Adrenal gland (tissue), 5 donors: ENCODE measurements around the gene IMMP2L.

Experiments used
- POLR2A ChIP-seq, 2 donors: fragments of 450-650 bp; IDR thresholded peaks; one replicate each; pipeline ENCODE4 v1.6.1; 2017; ENCODE audit warnings: antibody characterized with exemption in 2 of 2, mild to moderate bottlenecking in 2 of 2, moderate library complexity in 1 of 2
- TF ChIP-seq, protein P1 (sequence below), 6 experiments: fragments of 450-650 bp in 4 of 6; fragments of 200-600 bp in 2 of 6; sonication (generic) in 1 of 6; IDR thresholded peaks; 1 replicate in 5 of 6; 2 replicates in 1 of 6; pipeline versions ENCODE4 v1.5.1 to v1.8.0; 2016 to 2021; ENCODE audit warnings: antibody characterized with exemption in 6 of 6, mild to moderate bottlenecking in 2 of 6, moderate library complexity in 1 of 6
- donor health status: DM: no; HTN: no; CAD: no.

DNA sequence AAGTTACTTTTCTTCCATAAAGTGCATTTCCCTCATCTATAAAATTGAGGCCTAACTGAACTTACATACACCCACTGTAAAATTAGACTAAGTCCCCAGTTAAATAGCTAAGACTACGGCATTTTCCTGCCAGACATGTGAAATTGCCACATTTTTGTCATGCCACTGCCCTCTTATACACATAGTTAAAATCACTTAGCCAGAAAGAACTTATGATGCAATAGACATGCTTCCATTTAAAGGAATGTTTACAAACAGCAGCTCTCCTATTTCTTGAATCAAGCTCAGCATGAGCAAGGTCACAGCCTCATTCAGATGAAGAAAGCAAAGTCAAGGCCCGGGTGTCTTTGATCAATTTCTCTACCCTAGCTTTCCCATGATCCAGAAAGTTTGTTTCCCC, 295.7 kb downstream of the IMMP2L start:
- TF ChIP-seq, protein P1, sequence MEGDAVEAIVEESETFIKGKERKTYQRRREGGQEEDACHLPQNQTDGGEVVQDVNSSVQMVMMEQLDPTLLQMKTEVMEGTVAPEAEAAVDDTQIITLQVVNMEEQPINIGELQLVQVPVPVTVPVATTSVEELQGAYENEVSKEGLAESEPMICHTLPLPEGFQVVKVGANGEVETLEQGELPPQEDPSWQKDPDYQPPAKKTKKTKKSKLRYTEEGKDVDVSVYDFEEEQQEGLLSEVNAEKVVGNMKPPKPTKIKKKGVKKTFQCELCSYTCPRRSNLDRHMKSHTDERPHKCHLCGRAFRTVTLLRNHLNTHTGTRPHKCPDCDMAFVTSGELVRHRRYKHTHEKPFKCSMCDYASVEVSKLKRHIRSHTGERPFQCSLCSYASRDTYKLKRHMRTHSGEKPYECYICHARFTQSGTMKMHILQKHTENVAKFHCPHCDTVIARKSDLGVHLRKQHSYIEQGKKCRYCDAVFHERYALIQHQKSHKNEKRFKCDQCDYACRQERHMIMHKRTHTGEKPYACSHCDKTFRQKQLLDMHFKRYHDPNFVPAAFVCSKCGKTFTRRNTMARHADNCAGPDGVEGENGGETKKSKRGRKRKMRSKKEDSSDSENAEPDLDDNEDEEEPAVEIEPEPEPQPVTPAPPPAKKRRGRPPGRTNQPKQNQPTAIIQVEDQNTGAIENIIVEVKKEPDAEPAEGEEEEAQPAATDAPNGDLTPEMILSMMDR (IDR thresholded peaks at IDR 0.05): no peak
- TF ChIP-seq POLR2A (IDR thresholded peaks at IDR 0.05): no peak
